ENCODE results near the gene ENPP4. TPM values are rescaled to one million over a fixed set of nuclear protein-coding genes. Genes with fewer than 3 reads are reported as not detected.
"Not testable (repeated sequence)": the region's sequence is repeated elsewhere in the genome, so short reads cannot be mapped to it uniquely, and the experiment has no call there.

ENPP4 gene
- total RNA-seq, 1 donor from 2014 or later = 13.6 TPM

DNA sequence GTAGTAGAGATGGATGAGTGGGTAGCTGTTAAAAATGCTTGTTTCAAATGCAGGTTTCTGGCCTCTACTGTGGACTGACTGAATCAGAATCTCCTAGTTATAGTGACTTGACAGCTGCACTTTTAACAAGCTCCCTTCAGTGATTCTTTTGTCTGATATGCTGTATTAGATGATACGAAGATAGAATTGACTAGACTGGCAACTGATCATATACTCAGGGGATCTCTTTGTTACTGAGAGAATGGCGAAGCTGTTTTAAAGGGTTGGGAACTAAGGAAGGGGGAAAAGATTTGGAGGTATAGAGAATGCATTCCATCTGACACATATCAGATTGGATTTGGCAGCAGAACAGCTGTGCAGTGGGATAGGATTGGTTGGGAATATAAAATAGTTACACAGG is 7.0 kb downstream of the ENPP4 start:
- H3K4me3 Mint-ChIP-seq = no peak overlapping the region
- H3K9me3 Mint-ChIP-seq = no peaks in the 10 kb centered on the region
- DNase-seq (no peak), ATAC-seq (ENCODE audit: low read depth) (no peak)
- H3K36me3 Mint-ChIP-seq (ENCODE audit: low read depth) = peaks cover 18% of the 10 kb centered on the region
- H3K4me1 Mint-ChIP-seq = peaks cover 39% of the 10 kb centered on the region
- no peaks in the 10 kb centered on the region for H3K27me3 Mint-ChIP-seq
- TF ChIP-seq, protein P1, sequence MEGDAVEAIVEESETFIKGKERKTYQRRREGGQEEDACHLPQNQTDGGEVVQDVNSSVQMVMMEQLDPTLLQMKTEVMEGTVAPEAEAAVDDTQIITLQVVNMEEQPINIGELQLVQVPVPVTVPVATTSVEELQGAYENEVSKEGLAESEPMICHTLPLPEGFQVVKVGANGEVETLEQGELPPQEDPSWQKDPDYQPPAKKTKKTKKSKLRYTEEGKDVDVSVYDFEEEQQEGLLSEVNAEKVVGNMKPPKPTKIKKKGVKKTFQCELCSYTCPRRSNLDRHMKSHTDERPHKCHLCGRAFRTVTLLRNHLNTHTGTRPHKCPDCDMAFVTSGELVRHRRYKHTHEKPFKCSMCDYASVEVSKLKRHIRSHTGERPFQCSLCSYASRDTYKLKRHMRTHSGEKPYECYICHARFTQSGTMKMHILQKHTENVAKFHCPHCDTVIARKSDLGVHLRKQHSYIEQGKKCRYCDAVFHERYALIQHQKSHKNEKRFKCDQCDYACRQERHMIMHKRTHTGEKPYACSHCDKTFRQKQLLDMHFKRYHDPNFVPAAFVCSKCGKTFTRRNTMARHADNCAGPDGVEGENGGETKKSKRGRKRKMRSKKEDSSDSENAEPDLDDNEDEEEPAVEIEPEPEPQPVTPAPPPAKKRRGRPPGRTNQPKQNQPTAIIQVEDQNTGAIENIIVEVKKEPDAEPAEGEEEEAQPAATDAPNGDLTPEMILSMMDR (IDR thresholded peaks at IDR 0.05) = no peak
- no peak overlapping the region for H3K27ac Mint-ChIP-seq
- intact Hi-C loops (cut with micrococcal nuclease) = no loop called here
- POLR2A ChIA-PET = no interaction called here
- CTCF ChIA-PET = no interaction called here

DNA sequence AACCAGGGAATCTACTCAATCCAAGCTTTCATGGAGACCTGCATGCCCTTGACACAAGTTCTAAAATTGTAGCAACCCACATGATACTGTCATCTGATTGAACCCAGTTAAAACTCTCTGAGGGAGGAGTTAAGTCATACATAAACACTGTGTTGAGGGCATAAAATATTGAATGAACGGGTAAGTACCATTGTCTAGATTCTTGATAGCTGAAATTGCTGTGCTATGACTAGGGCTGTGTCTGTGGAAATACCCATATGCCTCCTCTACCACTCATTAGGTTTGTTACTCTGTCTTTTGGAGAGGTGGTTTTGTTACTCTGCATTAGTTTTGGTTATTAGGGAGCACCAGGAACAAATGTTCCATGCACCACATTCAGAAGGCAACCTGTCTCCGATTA is 7.6 kb downstream of the ENPP4 start:
- peaks cover 37% of the 10 kb centered on the region for H3K4me1 Mint-ChIP-seq
- TF ChIP-seq, protein P1 (IDR thresholded peaks at IDR 0.05) = no peak

DNA sequence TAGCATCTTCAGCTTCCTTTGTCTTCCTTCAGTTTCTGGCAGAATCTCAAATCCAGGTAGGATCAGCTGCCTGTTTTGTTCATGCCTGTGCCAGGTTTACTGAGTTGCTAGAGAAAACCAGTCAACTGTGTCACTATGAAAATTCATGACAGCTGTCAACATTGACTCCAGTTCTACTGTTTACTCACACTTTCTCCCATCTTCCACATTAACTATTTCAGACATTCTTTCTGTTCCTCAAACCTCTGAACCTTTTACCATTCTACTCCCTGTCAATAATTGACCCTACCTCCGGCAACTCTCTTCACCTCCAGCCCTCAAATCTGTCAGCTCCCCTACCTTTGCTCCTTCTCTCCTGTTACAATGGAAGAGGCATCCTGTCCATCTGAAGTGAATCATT is 8.5 kb downstream of the ENPP4 start:
- Mint-ChIP-seq H3K27me3 (no peaks in the 10 kb centered on the region), H3K27ac (peak overlapping the region; percentile 8), H3K36me3 (ENCODE audit: low read depth) (peaks cover 26% of the 10 kb centered on the region), H3K4me3 (peak overlapping the region; percentile 6), H3K4me1 (peaks cover 34% of the 10 kb centered on the region), H3K9me3 (no peaks in the 10 kb centered on the region)
- intact Hi-C loops (cut with micrococcal nuclease) = loop anchor here (1.0 kb wide), 1 partner anchor 8 kb away; no protein-coding TSS in a partner anchor
- TF ChIP-seq, protein P1 (IDR thresholded peaks at IDR 0.05) = no peak
- ChIA-PET POLR2A (interaction anchor here (1.4 kb wide), 1 partner anchor 8 kb away, joined by 7 read pairs; the partner anchor contains the start of gene ENPP4), CTCF (interaction anchor here (1.1 to 1.8 kb wide), 2 partner anchors 8 to 48 kb away, joined by 3 to 4 read pairs; partner anchors contain the start of gene ENPP4)
- DNase-seq (no peak), ATAC-seq (ENCODE audit: low read depth) (no peak)

More for the DNA sequence above, 7.6 kb downstream of the ENPP4 start:
- ChIA-PET POLR2A (no interaction called here), CTCF (no interaction called here)
- Mint-ChIP-seq H3K27me3 (no peaks in the 10 kb centered on the region), H3K36me3 (ENCODE audit: low read depth) (peaks cover 19% of the 10 kb centered on the region), H3K4me3 (no peak overlapping the region), H3K27ac (no peak overlapping the region), H3K9me3 (no peaks in the 10 kb centered on the region)
- DNase-seq = no peak
- no peak for ATAC-seq (ENCODE audit: low read depth)
- intact Hi-C loops (cut with micrococcal nuclease) = no loop called here

DNA sequence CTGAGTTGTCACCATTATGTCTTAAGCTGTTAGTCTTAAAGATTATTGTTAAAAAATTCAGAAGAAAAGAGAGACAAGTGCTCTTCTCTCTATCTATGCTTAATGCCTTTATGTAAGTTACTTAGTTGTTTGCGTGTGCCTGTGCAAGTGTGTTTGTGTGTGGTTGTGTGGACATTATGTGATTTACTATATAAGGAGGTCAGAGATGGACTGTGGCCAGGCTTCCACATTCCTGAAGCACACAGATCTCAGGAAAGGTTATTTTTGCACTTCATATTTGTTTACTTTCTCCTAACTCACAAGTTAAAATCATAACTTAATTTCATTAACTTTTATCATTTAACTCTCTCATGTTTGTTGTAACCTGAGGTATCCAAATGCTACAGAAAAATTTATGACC is 14.5 kb downstream of the ENPP4 start:
- no peak overlapping the region for H3K4me3 Mint-ChIP-seq
- POLR2A ChIA-PET = no interaction called here
- no peaks in the 10 kb centered on the region for H3K9me3 Mint-ChIP-seq
- intact Hi-C loops (cut with micrococcal nuclease) = no loop called here
- CTCF ChIA-PET = no interaction called here
- no peaks in the 10 kb centered on the region for H3K4me1 Mint-ChIP-seq
- peaks cover 37% of the 10 kb centered on the region for H3K36me3 Mint-ChIP-seq (ENCODE audit: low read depth)
- ATAC-seq (ENCODE audit: low read depth) (no peak), DNase-seq (no peak)
- no peaks in the 10 kb centered on the region for H3K27me3 Mint-ChIP-seq
- TF ChIP-seq, protein P1 (IDR thresholded peaks at IDR 0.05) = no peak
- no peak overlapping the region for H3K27ac Mint-ChIP-seq

DNA sequence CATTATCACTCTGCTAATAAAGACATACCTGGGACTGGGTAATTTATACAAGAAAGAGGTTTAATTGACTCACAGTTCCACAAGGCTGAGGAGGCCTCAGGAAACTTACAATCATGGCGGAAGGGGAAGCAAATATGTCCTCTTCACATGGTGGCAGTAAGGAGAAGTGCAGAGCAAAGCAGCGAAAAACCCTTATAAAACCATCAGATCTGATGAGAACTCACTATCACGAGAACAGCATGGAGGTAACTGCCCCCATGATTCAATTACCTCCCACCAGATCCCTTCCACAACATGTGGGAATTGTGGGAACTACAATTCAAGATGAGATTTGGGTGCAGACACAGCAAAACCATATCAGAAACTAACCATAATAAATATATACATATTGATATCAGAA is 19.3 kb downstream of the ENPP4 start:
- intact Hi-C loops (cut with micrococcal nuclease); POLR2A ChIA-PET; H3K9me3 Mint-ChIP-seq; H3K4me1 Mint-ChIP-seq; H3K27me3 Mint-ChIP-seq; CTCF ChIA-PET; DNase-seq; H3K36me3 Mint-ChIP-seq (ENCODE audit: low read depth); H3K27ac Mint-ChIP-seq; H3K4me3 Mint-ChIP-seq; ATAC-seq (ENCODE audit: low read depth): not testable (repeated sequence)

DNA sequence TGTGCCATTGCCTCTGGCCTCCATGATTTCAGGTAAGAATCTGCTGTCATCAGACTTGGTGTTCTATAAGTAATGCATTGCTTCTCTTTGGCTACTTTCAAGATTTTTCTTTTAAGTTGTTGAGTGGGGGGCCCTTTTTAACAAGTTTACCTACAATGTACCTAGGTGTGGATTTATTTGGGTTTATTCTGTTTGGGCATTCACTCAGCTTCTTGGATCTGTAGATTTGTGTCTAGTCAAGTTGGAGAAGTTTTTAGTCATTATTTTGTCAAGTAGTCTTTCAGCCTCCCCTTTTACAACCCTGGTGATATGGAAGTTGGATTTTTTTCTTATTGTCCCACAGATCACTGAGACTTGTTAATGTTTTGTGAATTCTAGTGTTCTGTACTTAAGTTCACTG is 26.9 kb downstream of the ENPP4 start:
- TF ChIP-seq, protein P1 (IDR thresholded peaks at IDR 0.05) = no peak
- DNase-seq (no peak), ATAC-seq (ENCODE audit: low read depth) (no peak)
- H3K36me3 Mint-ChIP-seq (ENCODE audit: low read depth) = no peaks in the 10 kb centered on the region
- peaks cover 2% of the 10 kb centered on the region for H3K27me3 Mint-ChIP-seq
- POLR2A ChIA-PET = no interaction called here
- CTCF ChIA-PET = interaction anchor here (0.7 kb wide), 1 partner anchor 16 kb away, joined by 3 read pairs; no protein-coding TSS in a partner anchor
- H3K27ac Mint-ChIP-seq = no peak overlapping the region
- no peaks in the 10 kb centered on the region for H3K4me1 Mint-ChIP-seq
- H3K4me3 Mint-ChIP-seq = no peak overlapping the region
- H3K9me3 Mint-ChIP-seq = peaks cover 2% of the 10 kb centered on the region
- intact Hi-C loops (cut with micrococcal nuclease) = no loop called here

All from activated B cell treated with CpG ODN at 0.5 μM for 24 hours (primary cell).